Epidermal melanocyte (primary cell): ENCODE data around the gene ZC3H8.
A peak's percentile ranks its signal among the peaks of the same experiment; 100 is the strongest.
"Not testable (repeated sequence)": the region's sequence is repeated elsewhere in the genome, so short reads cannot be mapped to it uniquely, and the experiment has no call there.

ENCODE experiments used
- DNase-seq: peaks from one replicate; pipeline ENCODE4 v3.0.0; 2011; ENCODE audit warnings: low spot score; ENCODE audit not compliant: insufficient read length

The ZC3H8 gene

DNA sequence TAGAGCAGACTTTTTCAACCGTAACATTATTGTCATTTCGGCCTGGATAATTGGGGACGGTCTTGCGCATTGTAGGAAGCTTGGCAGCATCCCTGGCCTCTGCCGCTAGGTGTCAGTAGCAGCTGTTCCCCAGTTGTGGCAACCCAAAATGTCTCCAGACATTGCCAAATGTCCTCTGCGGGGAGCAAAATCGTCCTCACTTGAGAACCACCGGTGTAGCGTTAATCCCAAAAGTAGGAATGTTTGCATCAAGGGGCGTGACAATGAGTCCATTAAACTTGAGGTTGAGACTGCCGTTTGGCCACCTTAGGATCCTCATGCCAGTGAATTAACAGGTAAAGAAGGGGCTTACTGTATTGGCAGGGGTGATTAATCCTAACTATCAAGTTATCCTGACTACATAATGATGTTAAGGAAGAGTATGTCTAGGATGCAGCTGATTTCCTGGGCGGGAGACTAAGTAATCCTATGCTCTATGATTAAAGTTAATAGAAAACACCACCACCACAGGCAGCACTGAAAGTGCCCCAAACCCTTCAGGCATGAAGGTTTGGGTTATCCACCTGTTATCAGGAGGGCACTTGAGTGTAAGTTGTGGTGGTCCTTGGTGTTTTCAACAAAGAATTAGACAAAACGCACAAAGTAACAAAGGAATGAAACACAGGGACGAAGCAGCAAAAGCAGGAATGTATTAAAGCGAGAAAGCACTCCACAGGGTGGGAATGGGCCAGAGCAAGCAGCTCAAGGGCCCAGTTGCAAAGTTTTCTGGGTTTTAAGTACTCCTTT is 4.9 kb upstream of the ZC3H8 start:
- DNase-seq: peak; percentile 25

DNA sequence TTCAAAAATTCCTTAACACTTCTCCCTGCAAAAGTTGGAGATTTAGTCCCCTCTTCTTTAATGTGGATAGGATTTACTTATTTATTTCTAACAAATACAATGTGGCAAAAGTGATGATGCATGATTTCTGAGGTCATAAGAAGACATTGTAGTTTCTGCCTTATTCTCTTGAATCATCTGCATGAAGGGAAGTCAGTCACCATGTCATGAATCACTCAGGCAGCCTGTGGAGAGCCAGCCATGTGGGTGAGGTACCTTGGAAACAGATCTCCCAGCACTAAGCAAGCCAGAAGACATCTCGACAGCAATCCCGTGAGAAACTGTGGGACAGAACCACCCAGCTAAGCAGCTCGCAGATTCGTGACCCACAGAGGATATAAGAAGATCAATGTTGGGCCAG is 2.7 kb upstream of the ZC3H8 start:
- no peak for DNase-seq

DNA sequence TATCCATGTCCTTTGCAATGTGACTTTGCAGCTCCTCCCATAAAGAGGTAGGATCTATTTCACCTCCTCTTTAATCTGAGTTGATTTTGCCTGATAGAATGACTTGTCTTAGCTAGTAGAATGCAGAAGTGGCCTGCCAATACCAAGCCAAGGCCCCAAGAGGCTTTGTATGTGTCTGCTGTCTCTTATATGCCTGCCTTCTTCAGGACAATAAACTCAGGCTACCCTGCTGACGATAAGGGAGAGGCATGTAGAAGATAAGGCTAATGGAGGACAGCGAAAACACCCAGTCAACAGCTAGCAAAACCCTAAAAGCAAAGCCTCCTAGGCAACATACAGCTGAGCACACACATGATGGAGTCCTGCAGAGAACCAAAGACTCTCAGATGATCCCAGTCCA is 1.8 kb upstream of the ZC3H8 start:
- DNase-seq: no peak

DNA sequence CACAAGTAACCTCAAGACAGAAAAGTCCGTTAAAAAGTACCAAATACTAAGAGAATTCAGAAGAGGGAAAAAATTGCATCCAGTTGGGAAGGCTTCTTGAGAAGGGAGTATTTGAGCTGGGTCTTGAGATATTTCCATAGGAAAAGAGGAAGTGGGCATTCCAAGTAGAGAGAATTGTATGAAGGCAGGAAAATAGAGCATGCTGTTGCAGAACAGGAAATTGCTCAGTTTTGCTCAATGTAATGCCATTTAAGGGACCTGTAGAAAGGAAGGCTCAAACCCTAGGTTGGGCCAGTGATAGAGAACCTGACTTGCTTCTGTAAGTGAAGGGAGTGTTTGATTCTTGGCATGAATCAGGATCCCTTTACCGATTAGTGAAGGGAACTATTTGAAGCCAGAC is 1.0 kb upstream of the ZC3H8 start:
- no peak for DNase-seq

DNA sequence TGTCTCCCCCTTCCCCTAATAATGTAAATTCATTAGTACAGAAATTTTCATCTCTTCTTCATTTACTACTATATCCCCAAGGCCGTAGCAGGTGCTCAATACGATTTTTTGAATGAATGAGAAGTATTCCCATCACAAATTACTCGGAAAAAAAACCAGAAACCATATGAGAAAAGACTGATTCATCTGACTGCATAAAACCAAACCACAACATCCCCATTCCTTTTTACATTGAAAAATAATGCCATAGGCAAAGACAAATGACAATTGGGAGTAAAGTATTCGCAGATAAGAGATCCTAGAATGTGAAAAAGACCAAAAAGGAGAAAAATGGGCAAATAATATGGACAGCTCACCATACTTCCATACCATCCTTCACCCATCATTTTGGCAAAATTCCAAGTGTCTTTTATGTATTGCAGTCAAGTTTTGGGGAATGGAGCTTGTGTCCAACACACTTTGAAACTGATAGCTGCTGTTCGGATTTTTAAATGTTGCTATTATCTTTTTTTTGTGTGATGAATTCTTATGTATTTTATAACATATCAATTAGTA is 1.5 kb downstream of the ZC3H8 start:
- DNase-seq: peak; percentile 23

DNA sequence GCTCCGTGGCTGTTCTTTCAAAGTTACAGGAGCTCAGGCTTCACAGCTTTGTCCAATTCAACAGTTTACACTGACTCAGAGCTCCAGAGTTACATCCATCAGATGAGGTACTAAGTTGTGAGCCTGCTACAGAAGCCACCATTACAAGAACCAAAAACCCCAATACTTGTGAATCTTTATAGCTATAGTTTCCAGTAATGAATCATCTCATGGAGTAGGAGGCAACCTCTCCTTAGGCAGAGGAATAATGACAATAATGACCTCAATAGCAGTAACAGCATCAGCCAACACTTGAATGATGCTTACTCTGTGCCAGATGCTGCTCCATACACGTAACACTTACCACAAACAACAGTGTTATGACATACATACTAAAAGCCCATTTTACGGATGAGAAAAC is 3.6 kb downstream of the ZC3H8 start:
- no peak for DNase-seq

DNA sequence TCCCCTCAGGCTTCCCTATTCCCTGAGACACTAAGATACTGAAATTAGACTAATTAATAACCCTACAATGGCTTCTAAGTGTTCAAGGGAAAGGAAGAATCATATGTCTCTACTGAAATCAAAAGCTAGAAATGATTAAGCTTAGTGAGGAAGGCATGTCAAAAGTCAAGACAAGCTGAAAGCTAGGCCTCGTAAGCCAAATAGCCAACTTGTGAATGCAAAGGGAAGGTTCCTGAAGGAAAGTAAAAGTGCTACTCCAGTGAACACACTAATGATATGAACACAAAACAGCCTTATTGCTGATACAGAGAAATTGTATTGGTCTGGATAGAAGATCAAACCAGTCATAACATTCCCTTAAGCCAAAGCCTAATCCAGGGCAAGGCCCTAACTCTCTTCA is 10.0 kb downstream of the ZC3H8 start:
- DNase-seq: no peak

DNA sequence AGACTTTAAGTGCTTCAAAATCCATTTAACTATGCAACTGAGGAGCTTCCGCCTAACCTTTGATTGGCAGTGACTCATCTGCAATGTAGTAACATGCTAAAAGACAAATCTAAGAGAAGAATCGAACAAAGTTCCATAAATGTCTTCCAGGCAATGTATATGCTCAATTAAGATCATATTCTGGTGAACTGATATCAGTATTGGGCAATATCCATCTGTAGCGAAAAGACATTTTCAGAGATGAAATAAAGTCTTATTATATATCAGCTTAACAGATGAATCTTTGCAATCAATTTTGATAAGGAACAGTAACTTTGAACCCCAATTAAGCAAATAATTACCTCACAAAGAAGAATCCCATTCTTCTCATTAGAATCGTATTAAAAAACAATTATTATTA is 11.6 kb downstream of the ZC3H8 start:
- no peak for DNase-seq

DNA sequence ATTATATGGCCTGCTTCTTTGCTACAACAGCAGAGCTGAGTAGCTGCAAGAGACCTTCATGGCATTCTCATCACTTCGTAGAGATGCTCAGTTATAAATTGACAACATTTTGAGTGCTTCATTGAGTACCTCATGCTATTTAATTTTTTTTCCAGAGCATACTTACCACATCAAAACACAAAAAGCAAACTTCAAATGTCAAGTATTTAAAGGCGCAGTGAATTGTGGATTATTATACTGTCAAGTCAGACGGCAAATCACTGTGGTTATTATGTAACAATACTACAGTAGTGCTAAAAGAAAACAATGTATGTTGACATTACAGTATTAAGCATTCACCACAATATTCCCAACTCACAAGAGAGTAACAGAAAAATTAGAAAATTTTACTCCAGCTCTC is 12.5 kb downstream of the ZC3H8 start:
- no peak for DNase-seq

DNA sequence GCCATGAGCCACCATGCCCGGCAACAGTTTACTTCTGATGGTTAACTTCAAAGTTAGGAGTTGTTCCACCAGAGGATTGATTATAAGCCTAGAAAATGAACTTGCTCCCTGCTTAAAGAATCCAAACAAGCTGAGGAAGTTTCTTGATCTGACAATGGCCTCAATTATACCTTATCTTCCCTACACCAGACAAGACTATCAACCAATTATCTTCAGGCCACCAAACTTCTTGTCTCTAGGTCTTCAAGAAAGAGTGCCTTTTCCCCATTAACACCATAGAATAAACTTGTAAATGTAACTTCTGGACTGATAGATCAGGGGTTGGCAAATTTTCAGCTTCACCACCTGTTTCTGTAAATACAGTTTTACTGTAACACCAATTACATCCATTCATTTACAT is 15.0 kb downstream of the ZC3H8 start:
- DNase-seq: no peak

DNA sequence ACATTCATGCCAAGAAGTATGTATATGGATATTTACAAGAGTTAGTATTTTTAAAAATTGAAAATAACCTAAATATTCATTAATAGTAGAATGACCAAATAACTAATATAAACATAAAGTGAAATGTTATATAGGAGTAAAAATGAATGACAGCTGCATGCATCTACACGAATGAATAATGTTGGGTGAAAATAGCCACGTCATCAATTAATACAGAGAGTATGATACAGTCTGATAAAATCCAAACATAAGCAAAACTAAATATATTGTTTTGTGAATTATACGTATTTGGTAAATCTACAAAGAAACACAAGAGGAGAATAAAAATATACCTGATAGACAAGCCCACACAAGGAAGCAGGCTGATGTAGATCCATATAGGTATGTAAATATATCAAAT is 24.5 kb downstream of the ZC3H8 start:
- no peak for DNase-seq

DNA sequence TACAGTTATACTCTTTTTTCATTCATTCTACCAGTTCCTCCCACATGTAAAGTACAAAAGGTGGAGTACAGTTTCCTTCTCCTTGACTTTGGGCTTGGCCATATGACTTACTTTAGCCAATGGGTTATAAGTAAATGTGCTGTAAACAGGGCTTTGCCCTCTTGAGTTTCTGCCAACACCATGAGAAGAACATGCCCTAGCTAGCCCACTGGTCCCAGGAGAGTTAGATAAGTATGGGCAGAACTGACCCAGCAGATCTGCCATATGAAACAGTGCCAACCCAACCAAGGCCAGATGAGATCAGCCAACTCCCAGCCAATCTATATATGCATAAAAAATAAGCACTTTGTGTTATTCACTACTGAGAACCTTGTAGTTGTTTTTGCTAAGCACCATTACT is 25.5 kb downstream of the ZC3H8 start:
- DNase-seq: no peak

DNA sequence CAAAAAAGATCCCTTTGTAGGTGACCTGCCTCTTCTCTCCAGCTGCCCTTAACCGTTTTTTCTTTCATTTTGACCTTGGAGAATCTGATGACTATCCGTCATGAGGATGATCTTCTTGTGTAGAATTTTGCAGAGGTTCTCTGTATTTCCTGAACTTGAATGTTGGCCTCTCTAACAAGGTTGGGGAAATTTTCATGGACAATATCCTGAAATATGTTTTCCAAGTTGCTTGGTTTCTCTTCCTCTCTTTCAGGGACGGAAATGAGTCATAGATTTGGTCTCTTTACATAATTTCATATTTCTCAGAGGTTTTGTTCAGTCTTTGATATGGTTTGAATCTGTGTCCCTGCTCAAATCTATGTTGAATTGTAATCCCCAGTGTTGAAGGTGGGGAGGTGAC is 34.0 kb downstream of the ZC3H8 start:
- DNase-seq: no peak

DNA sequence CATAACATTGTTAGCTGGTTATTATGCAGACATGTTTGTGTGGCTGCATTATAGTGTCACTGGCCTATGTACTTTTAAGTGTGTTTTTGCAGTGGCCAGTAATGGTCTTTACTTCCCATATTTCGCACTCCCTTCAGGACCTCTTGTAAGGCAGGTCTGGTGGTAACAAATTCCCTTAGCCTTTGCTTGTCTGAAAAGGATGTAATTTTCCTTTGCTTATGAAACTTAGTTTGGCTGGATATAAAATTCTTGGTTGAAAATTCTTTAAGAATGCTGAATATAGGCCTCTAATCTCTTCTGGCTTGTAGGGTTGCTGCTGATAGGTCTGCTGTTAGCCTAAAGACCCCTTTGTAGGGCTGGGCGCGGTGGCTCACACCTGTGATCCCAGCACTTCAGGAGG is 34.7 kb downstream of the ZC3H8 start:
- DNase-seq: no peak

DNA sequence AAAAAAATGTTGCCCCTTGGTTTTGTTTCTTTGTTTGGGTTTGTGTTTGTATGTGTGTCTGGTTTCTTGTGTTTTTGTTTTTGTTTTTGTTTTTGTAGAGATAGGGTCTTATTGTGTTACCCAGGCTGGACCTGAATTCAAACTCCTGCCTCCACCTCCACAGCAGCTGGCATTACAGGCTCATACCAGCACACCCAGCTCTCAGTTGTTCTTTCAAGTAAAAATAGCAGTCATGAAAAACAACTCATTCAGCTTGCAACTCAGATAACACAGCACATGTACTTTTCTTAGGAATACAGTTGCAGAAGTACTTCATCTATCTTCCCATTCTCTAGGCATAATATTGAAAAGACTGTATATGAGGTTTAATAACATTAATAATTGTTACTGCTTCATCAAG is 37.0 kb downstream of the ZC3H8 start:
- no peak for DNase-seq

DNA sequence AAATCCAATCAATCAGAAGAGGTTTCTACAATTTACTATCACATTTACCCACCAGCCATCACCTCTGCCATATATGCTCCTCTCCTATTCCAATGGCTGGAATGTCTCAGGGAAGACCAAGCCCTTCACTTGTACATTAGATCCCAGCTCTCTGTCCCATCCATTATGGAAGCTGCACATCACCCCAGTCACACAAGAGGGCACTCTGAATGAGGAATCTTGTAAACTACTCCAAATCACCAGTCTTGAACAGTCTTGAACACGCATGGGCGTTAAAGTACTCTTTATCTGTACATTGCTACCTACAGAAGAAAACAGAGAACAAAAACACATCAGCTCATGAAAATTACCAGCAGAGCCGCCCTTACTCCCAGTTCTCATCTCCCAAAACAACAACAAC is 38.7 kb downstream of the ZC3H8 start:
- no peak for DNase-seq

DNA sequence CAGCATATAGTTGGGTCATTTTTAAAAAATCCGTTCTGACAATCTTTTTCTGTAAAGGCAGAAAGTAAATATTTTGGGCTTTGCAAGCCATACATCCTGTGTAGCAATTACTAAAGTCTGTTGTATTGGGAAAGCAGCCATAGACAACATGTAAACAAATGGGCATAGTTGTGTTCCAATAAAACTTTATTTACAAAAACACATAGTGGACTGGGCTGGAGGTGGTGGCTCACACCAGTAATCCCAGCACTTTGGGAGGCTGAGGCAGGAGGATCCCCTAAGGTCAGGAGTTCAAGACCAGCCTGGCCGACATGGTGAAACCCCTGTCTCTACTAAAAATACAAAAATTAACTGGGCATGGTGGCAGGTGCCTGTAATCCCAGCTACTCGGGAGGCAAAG is 46.9 kb downstream of the ZC3H8 start:
- not testable (repeated sequence) for DNase-seq

DNA sequence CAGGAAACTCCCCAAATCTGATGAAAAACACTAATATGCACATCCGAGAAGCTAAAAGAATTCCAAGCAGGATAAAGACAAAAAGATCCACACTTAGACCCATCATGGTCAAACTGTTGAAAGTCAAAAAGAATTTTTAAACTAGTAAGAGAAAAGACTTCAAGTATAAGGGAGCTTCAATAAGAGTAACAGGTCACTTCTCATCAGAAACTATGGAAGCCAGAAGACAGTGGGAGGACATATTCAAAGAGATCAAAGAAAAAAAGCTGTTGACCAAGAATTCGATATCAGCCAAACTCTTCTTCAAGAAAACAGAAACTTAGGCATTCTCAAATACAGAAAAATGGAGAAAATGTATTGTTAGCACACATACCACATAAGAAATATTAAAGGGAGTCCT is 50.4 kb downstream of the ZC3H8 start:
- no peak for DNase-seq

DNA sequence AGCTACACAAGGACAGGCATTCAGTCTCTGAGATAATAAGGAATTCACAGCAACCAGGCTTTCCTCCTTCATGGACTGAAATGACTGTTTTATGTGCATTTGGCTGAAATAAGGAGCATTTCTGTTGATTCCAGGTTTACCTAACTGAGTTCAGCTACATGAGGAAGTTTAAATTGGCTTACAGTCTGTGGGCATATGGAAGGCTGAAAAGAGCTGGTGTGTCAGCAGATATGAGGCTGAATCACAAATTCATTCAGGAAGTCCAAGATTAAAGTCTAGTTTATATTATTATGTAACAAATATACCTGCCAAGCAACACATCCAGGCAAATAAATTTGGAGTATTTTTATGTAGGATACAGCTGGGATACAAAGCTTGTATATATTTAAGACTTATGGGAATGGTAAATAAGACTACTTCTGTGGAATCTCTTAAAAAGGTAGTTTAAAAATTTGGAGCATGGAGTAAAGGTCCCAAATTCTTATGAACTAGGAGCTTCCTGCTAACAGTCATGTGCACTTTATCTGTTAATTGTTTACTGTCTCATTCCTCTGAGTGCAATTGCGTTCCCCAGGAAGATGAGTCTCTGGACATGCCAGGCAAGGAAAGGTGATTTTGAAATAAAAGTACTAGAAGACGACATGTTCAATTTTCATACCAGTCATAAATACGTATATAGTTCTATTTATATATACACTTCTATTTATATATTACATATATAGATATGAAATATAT is 53.0 kb downstream of the ZC3H8 start:
- no peak for DNase-seq

DNA sequence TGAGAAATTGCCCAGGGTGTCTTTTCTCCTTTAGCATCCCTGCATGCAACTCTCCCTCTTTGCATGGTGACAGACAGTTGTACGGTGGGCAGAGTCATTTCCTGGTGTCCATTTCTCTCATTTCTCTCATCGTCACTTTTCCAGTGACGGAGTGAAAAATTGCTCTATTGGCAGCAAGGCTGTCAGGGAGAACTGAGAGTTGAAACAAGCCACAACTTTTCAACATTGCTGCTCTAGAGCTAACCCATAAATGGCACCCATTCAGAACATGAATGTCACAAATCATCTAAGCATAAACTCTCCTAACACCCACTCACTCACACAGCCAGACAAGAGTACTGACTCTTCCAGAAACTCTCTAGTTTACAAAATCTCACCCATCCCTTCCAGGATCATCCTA is 55.7 kb downstream of the ZC3H8 start:
- DNase-seq: no peak

DNA sequence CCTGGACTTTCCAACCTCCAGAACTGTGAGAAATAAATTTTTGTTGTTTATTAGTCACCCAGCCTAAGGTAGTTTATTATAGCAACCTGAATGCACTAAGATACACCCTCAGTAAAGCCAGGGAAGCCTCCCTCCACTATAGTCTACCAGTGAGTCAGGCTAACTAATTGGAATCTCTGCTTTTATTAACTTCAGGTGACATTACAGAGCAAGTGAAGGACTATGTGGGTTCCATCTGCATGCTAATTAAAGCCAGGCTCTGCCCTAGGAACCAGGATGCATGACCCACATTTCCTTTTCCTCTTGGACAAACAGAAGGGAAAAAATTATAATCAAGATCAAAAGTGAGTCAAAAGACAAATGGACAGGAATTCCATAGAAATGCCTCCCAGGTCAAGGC is 56.1 kb downstream of the ZC3H8 start:
- no peak for DNase-seq

DNA sequence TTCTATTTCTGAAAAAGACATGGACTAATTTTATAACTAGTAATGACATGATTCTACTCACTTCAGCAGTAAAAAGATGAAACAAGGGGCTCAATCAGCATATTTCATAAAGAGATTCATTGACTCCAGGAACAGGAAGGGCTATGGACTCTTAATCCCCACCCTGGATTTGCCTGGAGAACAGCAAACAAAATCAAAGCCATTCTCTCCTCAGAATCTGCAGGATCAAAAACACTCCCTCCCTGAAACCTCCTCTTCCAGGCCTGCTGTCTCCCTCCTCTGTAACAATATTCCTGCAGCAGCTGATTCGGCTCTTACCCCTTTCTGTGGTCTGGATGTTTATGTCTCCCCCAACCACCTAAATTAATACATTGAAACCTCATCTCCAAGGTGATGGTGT is 57.0 kb downstream of the ZC3H8 start:
- no peak for DNase-seq

DNA sequence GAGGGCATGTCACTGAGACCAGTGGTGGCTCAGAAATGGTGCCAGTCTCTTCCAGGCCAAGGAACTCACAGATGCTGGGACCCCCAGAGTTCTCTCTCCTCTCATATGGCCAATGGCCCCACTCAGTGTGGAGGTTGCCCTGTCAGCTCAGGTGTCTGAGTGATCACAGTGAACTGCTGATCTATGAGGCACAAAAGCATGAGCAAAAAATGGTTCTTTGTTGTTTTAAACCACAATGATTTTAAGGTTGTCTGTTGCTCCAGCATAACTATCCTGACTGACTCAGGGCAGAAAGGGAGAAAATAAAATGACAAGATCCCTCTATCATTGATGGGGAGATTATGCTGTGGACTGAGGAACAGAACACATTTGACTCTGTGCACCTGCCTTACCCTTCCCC is 58.9 kb downstream of the ZC3H8 start:
- DNase-seq: no peak
